ENCODE data around the gene TXNRD1.

The TXNRD1 gene

DNA sequence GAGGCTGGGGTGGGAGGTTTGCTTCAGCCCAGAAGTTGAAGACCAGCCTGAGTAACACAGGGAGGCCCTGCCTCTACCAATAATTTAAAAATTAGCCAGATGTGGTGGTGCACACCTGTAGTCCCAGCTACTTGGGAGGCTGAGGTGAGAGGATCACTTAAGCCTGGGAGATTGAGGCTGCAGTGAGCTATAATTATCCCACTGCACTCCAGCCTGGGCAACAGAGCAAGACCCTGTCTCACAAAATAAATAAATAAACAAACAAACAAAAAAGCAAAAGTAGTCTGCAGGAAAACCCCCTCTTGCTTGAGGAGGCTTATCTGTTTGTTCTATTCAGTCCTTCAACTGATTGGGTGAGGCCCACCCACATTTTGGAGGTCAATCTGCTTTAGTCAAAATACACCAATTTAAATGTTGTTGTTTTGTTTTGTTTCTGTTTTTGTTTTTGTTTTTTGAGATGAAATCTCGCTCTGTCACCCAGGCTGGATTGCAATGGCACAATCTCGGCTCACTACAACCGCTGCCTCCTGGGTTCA, 24.9 kb upstream of the TXNRD1 start:
- TF ChIP-seq, protein P1, sequence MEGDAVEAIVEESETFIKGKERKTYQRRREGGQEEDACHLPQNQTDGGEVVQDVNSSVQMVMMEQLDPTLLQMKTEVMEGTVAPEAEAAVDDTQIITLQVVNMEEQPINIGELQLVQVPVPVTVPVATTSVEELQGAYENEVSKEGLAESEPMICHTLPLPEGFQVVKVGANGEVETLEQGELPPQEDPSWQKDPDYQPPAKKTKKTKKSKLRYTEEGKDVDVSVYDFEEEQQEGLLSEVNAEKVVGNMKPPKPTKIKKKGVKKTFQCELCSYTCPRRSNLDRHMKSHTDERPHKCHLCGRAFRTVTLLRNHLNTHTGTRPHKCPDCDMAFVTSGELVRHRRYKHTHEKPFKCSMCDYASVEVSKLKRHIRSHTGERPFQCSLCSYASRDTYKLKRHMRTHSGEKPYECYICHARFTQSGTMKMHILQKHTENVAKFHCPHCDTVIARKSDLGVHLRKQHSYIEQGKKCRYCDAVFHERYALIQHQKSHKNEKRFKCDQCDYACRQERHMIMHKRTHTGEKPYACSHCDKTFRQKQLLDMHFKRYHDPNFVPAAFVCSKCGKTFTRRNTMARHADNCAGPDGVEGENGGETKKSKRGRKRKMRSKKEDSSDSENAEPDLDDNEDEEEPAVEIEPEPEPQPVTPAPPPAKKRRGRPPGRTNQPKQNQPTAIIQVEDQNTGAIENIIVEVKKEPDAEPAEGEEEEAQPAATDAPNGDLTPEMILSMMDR (conservative IDR thresholded peaks at IDR 0.05; ENCODE audit: low read depth, low read length) = no peak
- H3K4me3 ChIP-seq (ENCODE audit: low read depth, low read length) = no peak overlapping the region
- DNase-seq (ENCODE audit: low read depth) = no peak

DNA sequence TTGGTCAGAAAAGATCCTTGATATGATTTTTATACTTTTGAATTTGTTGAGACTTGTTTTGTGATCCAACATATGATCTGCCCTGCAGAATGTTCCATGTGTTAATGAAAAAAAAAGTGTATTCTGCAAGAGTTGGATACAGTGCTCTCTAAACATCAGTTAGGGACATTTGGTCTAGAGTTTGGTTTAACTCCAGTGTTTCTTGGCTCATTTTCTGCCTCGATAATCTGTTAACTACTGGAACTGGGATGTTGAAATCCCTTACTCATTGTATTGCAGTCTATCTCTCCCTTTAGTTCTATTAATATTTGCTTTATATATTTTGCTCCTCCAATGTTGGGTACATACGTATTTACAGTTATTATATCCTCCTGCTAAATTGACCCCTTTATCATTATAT, 18.3 kb upstream of the TXNRD1 start:
- TF ChIP-seq, protein P1 (conservative IDR thresholded peaks at IDR 0.05; ENCODE audit: low read depth, low read length) = no peak
- no peak overlapping the region for H3K4me3 ChIP-seq (ENCODE audit: low read depth, low read length)
- peak; percentile 65 for DNase-seq (ENCODE audit: low read depth)

DNA sequence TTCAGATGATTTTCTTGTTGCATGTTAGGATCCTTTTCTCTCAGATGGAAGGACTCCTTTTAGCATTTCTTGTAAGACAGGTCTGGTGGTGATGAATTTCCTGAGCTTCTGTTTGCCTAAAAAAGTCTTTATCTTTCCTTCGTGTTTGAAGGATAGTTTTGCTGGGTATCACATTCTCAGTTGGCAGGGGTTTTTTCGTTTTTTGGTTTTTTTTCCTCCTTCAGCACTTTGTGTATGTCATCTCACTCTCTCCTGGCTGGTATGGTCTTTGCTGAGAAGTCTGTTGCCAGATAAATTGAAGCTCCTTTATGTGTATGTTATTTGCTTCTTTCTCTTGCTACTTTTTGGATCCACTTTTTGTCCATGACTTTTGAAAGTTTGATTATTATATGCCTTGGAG, 15.6 kb upstream of the TXNRD1 start:
- TF ChIP-seq, protein P1 (conservative IDR thresholded peaks at IDR 0.05; ENCODE audit: low read depth, low read length) = no peak
- no peak overlapping the region for H3K4me3 ChIP-seq (ENCODE audit: low read depth, low read length)
- no peak for DNase-seq (ENCODE audit: low read depth)

DNA sequence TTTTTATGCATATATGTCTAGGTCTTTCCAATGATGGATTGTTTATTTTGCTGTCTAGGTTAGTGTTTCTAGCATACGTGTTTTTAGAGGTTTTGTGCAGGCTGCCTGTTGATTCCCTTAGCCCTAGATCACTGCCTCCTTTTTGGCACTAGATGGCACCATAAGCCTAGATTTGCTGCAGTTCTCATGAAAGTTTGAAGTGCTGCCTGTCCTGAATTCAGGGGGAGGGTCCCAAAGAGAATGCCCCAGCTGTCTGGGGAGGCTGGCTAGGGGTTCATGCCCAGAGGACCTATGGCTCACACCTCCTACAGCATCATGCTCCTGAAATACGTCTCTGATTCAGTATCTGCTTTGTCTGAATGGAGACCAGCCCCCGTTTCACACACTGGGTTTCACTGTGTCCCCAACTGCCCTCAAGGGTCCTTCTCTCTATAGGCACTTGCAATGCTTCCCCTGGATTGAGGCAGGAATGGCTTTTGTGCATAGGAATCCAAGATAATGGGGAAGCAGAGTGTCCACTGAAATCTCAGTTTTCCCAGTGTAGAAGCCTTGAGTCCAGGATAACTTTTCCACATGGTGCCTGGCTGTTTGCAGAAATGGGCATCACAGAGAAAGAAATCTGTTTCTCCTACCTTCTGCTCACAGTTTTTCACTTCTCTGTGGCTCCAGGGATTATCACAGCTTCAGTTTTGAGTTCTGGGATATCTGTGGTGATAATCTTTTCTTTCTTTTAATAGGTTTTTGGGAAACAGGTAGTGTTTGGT, 14.2 kb upstream of the TXNRD1 start:
- peak; percentile 88 for DNase-seq (ENCODE audit: low read depth)
- TF ChIP-seq, protein P1 (conservative IDR thresholded peaks at IDR 0.05; ENCODE audit: low read depth, low read length) = peak; percentile 96
- no peak overlapping the region for H3K4me3 ChIP-seq (ENCODE audit: low read depth, low read length)

DNA sequence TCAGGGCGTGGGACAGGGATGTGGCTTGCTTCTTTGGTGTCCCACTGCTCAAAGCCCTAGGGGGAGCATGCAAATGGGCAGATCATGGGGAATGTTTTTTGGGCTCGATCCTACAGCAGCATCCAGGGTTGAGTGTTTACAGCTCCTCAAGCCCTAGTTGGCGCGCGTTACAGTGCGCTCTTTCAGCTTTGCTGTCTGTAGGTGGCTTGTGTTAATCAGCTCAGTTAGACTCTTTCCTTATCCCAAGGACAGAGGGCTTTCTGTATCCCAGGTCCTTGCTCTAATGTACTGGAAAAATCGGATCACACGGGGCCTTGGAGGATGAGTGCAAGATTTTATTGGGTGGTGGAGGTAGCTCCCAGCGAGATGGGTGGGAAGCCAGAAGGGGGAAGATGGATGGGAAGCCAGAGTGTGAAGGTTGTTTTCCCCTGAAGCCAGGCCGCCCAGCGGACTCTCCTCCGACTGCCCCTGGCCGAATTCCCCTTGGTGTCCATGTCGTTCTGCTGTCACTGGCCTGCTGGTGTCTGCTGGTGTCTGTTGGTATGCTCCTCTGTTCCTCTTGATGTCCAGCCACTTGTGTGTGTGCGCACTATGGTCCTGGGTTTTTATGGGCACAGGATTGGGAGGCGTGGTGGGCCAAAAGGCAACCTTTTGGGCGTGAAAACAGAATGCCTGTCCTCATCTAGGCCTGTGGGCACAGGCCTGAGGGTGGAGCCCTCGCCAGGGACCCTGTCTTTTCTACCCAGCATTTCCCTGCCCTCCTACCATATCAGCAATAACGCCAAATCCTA, 10.7 kb upstream of the TXNRD1 start:
- no peak for DNase-seq (ENCODE audit: low read depth)
- H3K4me3 ChIP-seq (ENCODE audit: low read depth, low read length) = no peak overlapping the region
- TF ChIP-seq, protein P1 (conservative IDR thresholded peaks at IDR 0.05; ENCODE audit: low read depth, low read length) = no peak

DNA sequence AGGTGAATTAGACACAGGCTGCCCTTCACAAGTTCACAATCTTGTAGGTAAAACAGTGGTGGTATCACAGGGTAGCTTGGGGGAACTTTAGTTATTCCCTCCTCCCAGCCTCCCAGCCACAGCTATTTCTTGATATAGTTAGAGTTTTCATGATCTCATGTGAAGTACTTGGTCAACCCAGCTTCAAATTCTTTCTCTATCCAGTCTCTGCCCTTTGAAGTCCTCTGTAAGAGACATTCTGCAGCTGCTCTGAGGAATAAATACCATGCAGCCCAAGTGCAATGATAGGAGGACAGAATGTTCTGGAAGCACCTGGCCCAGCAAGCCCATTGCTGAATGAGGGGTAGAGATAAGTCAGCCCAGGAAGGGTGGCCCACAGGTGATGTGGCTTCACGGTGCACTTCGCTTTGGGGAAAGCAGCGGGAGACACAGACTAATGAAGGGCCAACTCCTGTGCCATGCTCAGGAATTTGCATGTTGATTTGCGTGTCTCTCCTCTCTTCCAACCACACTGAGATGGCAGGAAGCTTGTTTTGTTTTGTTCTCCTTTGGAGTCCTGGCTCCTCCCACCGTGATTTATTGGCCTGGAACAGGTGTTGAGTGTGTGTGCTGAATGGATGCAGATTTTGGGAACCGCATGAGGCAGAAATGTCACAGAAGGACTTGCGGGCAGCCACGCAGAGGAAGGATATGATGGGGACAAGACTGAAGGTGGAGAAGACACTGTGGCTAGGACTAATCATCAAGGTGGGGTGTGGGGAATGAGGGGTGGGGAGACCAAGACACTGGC, 8.0 kb upstream of the TXNRD1 start:
- TF ChIP-seq, protein P1 (conservative IDR thresholded peaks at IDR 0.05; ENCODE audit: low read depth, low read length) = no peak
- H3K4me3 ChIP-seq (ENCODE audit: low read depth, low read length) = no peak overlapping the region
- peak; percentile 66 for DNase-seq (ENCODE audit: low read depth)

Measured in choroid plexus epithelial cell (primary cell).